Measurements from ENCODE around the gene RIMOC1. TPM values are rescaled to one million over a fixed set of nuclear protein-coding genes. Genes with fewer than 3 reads are reported as not detected.
"Not testable (repeated sequence)": the region's sequence is repeated elsewhere in the genome, so short reads cannot be mapped to it uniquely, and the experiment has no call there.

Gene RIMOC1
- total and polyA plus RNA-seq, 2 of the 8 experiments (the other 6 are each of a cell fraction or from before 2014, with no cell fraction given): 20.6 to 35.1 TPM

GRCh38 chr5:41945332-41945955 is 41.3 kb downstream of the RIMOC1 start:
- H3K4me3 ChIP-seq (ENCODE audit: extremely low read depth in 1 of 4, insufficient read depth in 2 of 4, low read depth in 3 of 4, low read length in 4 of 4); H2AK5ac ChIP-seq (ENCODE audit: low read depth, low read length); H2BK15ac ChIP-seq (ENCODE audit: low read length); H3K36me3 ChIP-seq (ENCODE audit: control insufficient read depth in 2 of 4, insufficient read depth in 4 of 4, low read length in 3 of 4); H3K14ac ChIP-seq (ENCODE audit: insufficient read length); H3K27ac ChIP-seq (ENCODE audit: low read depth, low read length); H3K4me1 ChIP-seq (replicated peaks in 1 of 4; ENCODE audit: control insufficient read depth in 3 of 4, insufficient read depth in 4 of 4, low read length in 3 of 4); H3K4me2 ChIP-seq (ENCODE audit: insufficient read depth in 1 of 2, low read depth in 2 of 2, low read length in 2 of 2); H3K23me2 ChIP-seq (ENCODE audit: low read depth, low read length); H3K79me2 ChIP-seq (ENCODE audit: control insufficient read depth in 1 of 2, insufficient read depth in 2 of 2, low read length in 2 of 2); H4K8ac ChIP-seq (ENCODE audit: extremely low read depth, insufficient read depth, low read length); H2BK120ac ChIP-seq (replicated peaks; ENCODE audit: low read depth, low read length); H3K9me3 ChIP-seq (ENCODE audit: insufficient read depth in 2 of 2, low read depth in 1 of 2, low read length in 1 of 2); H4K91ac ChIP-seq (replicated peaks; ENCODE audit: insufficient read length, low read length); H2BK20ac ChIP-seq (ENCODE audit: low read length); H3K23ac ChIP-seq (ENCODE audit: insufficient read length); H3K79me1 ChIP-seq (ENCODE audit: low read depth, low read length); H4K20me1 ChIP-seq (replicated peaks in 1 of 2; ENCODE audit: control insufficient read depth in 1 of 2, insufficient read depth in 2 of 2, low read length in 2 of 2); H2BK5ac ChIP-seq (ENCODE audit: low read depth, low read length); H3K18ac ChIP-seq (ENCODE audit: extremely low read depth, low read length); CTCF ChIA-PET (ENCODE audit: partially characterized antibody); H3K56ac ChIP-seq (replicated peaks; ENCODE audit: insufficient read length, low read depth, low read length); H2BK12ac ChIP-seq (ENCODE audit: low read depth, low read length); DNase-seq (ENCODE audit: low read depth in 1 of 2, low spot score in 2 of 2); FAIRE-seq; H3K9ac ChIP-seq (replicated peaks in 1 of 4; ENCODE audit: extremely low read depth in 1 of 4, low read depth in 3 of 4, low read length in 3 of 4); H2AFZ ChIP-seq (ENCODE audit: low read length); H3K27me3 ChIP-seq (replicated peaks in 1 of 4; ENCODE audit: control insufficient read depth in 3 of 4, extremely low read depth in 1 of 4, insufficient read depth in 3 of 4, low read length in 3 of 4); H3K4ac ChIP-seq (replicated peaks; ENCODE audit: insufficient read length, low read depth, low read length); H4K5ac ChIP-seq (ENCODE audit: insufficient read length, low read depth, low read length): not testable (repeated sequence)
- WGBS, 2 experiments (ENCODE audit: extremely low coverage in 1 of 2, insufficient coverage in 1 of 2, insufficient read length in 1 of 2, insufficient replicate concordance in 2 of 2, low coverage in 1 of 2, low lambda C conversion rate in 2 of 2, missing lambda C conversion rate in 1 of 2): 90% methylated on average over 7 of the region's 7 CpGs; no CpG with 5 or more reads in 1 of the 2 experiments
- POLR2A ChIA-PET (ENCODE audit: partially characterized antibody): interaction anchor here (0.7 kb wide), 1 partner anchor 390 kb away, joined by 3 read pairs; no protein-coding TSS in a partner anchor

Measured in H1 (cell line).